ENCODE results near the gene UGT1A9.

Gene UGT1A9

DNA sequence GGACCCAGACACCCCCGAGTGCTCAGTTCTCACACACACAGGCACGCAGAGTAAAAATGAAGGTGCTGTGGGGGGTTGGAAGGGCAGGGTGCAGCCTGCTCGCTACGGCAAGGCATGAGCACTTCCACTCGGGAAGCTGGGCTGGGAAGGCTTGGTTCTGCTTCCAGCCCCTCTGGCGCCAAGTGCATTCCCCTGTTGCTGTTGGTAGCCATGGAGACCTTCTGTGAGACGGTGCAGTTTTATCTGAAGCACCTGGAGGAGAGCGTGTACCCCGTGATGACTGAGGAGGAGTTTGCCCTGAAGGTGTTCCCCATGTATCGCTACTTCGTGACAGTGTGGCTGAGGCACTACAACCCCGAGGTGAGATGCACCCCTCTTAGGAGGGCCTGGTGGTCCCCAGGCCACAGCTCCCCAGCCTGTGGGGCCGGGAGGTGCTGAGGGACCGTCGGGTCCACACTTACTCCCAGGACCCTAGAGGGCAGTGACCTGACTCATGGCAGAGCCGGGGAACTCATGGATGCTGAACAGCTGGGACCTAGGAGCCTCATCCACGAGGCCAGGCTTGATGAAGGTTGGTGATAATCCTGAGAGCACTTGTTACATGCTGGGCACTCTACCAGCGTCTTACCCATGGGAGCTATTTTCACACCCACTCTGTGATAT lies 121.9 kb downstream of the UGT1A9 start:
- Histone ChIP-seq H3K9ac (ENCODE audit: low read length) (no peak overlapping the region), H3K27ac (ENCODE audit: low read length) (no peak overlapping the region), H3K4me3 (ENCODE audit: low read length) (no peak overlapping the region), H3K27me3 (ENCODE audit: control insufficient read depth, insufficient read depth, low read length) (no peaks in the 10 kb centered on the region), H3K36me3 (ENCODE audit: control insufficient read depth, low read depth, low read length) (no peaks in the 10 kb centered on the region), H3K9me3 (ENCODE audit: control insufficient read depth, low read depth, low read length) (no peaks in the 10 kb centered on the region), H3K4me1 (ENCODE audit: control insufficient read depth, low read depth, low read length) (no peaks in the 10 kb centered on the region)

DNA sequence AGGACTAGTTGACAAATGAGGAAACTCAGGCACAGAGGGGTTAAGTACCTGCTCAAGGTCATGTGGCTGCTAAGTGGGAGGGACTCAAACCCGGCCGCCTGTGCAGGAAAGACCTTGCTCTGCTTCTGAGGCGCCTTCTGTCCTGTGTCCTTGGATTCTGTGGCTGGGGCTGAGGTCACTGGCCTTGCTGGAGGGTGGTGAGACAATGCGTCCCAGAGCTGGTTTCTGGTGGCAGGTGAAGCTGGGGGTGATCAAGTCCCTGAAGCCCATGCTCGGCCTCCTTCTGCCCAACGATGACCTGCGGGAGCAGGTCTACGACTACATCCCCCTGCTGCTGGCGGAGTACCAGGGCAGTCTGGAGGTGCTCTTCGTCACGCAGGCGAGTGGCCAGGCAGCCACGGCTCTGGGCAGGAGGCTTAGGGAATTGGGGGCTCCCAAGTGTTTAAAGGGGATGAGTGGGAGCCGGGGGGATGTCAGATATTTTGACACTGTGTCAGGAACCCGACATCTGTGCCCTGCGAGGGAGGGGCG lies 122.5 kb downstream of the UGT1A9 start:
- Histone ChIP-seq H3K27ac (ENCODE audit: low read length) (no peak overlapping the region), H3K9ac (ENCODE audit: low read length) (no peak overlapping the region), H3K36me3 (ENCODE audit: control insufficient read depth, low read depth, low read length) (no peaks in the 10 kb centered on the region), H3K27me3 (ENCODE audit: control insufficient read depth, insufficient read depth, low read length) (no peaks in the 10 kb centered on the region), H3K4me3 (ENCODE audit: low read length) (no peak overlapping the region), H3K4me1 (ENCODE audit: control insufficient read depth, low read depth, low read length) (no peaks in the 10 kb centered on the region), H3K9me3 (ENCODE audit: control insufficient read depth, low read depth, low read length) (no peaks in the 10 kb centered on the region)

DNA sequence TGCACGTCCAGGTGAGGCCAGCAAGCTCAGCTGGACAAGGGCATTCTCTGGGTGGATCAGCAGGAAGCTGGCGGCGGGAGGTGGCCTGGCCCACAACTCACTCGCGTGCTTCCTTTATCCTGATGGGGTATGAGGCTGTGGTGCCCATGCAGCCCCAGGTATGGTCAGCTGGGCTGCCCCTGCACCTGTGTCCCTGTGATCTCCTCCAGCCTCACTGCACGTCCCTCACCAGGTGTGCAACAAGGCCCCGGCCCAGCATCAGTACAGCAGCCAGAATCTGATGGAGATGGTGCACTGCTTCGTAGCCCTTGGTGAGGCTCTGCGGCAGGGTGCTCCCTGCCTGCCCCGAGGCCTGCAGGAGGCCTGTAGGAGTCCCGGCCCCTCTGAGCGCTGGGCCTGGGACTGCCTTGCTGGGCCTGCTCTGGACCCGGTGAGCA lies 124.1 kb downstream of the UGT1A9 start:
- Histone ChIP-seq H3K9me3 (ENCODE audit: control insufficient read depth, low read depth, low read length) (no peaks in the 10 kb centered on the region), H3K4me3 (ENCODE audit: low read length) (no peak overlapping the region), H3K36me3 (ENCODE audit: control insufficient read depth, low read depth, low read length) (no peaks in the 10 kb centered on the region), H3K9ac (ENCODE audit: low read length) (no peak overlapping the region), H3K4me1 (ENCODE audit: control insufficient read depth, low read depth, low read length) (no peaks in the 10 kb centered on the region), H3K27me3 (ENCODE audit: control insufficient read depth, insufficient read depth, low read length) (no peaks in the 10 kb centered on the region), H3K27ac (ENCODE audit: low read length) (no peak overlapping the region)

DNA sequence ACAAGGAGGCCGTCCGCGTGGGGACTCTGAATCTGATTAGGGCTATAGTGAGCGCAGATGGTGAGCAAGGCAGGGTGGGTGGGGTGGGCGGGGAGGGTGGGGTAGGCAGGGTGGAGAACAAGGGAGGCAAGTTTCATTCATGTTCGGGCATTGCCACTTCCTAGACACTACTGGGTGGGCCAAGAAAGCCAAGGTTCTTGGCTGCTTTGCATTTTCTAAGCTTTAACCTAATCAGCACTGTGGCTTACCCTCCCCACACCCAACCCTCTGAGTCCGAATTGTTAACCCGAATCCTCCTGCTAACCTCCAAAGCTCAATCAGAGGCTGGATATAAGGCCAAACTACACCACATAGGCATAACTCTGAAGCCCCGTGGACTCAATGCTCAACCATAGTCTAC lies 124.6 kb downstream of the UGT1A9 start:
- no peaks in the 10 kb centered on the region for H3K36me3 ChIP-seq (ENCODE audit: control insufficient read depth, low read depth, low read length)
- H3K9me3 ChIP-seq (ENCODE audit: control insufficient read depth, low read depth, low read length), result no peaks in the 10 kb centered on the region
- no peaks in the 10 kb centered on the region for H3K27me3 ChIP-seq (ENCODE audit: control insufficient read depth, insufficient read depth, low read length)
- H3K27ac ChIP-seq (ENCODE audit: low read length), result no peak overlapping the region
- H3K4me3 ChIP-seq (ENCODE audit: low read length), result no peak overlapping the region
- no peak overlapping the region for H3K9ac ChIP-seq (ENCODE audit: low read length)
- no peaks in the 10 kb centered on the region for H3K4me1 ChIP-seq (ENCODE audit: control insufficient read depth, low read depth, low read length)

DNA sequence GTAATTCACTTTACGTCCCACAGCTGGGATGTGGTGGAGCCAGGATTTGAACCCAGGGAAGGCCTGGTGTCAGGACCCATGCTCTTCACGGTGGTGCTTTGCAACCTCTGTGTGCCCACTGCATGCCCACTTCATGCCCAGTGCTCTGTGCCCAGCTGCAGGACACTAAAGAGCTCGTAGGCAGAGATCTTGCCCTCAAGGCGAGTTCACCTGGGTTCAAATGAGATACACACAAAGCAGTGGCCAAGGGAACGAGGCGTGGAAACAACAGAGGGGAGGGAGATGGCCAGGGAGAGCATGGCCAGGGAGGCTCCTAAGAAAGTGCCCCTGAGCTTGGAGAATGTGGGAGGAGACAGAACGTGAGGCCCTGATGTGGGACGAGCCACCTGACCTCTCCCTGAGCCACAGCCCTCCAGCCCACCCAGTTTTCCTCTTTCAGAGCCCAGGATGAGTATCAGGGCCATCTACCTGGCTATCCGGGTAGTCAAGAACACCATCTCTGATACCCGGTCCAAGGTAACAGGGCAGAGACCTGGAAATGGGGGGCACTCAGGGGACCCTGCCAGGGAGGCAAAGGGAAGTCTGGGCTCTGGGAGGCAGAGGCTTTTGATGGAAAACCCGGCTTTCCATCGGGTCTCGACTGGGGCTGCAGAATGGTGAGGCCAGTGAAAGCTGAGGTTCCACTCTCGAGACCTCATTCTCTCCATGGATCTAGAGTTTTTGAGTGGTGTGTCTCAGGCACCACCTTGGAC lies 126.8 kb downstream of the UGT1A9 start:
- Histone ChIP-seq H3K9me3 (ENCODE audit: control insufficient read depth, low read depth, low read length) (no peaks in the 10 kb centered on the region), H3K27ac (ENCODE audit: low read length) (no peak overlapping the region), H3K9ac (ENCODE audit: low read length) (no peak overlapping the region), H3K4me1 (ENCODE audit: control insufficient read depth, low read depth, low read length) (no peaks in the 10 kb centered on the region), H3K36me3 (ENCODE audit: control insufficient read depth, low read depth, low read length) (no peaks in the 10 kb centered on the region), H3K27me3 (ENCODE audit: control insufficient read depth, insufficient read depth, low read length) (no peaks in the 10 kb centered on the region), H3K4me3 (ENCODE audit: low read length) (no peak overlapping the region)

DNA sequence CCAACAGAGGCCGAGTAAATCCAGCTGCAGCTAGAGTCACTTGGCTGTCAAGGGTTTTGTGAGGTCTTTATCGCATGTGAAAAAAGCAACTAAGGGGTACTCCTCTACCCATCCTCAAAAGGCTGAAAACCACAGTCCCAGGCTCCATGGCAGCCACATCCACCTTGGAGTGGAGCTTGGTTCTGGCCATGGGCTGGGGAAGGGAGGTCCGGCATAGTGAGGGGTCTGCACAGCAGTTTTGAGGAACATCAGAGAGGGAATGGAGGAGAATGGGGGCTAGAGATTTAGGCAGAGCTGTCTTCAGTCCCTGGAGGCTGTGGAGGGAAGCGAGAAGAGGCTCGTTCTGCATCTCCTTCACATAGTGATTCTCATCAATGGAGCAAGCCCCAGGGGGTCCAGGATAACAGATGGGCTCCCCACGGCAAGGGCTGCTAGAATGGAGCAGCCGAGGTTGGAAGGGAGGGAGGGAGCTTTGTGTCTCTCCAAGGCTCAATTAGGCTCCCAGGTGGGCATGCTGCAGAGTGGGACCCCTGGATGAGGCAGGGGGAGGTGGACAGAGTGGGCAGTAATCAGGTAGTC lies 127.5 kb downstream of the UGT1A9 start:
- H3K27ac ChIP-seq (ENCODE audit: low read length), result no peak overlapping the region
- H3K27me3 ChIP-seq (ENCODE audit: control insufficient read depth, insufficient read depth, low read length), result no peaks in the 10 kb centered on the region

DNA sequence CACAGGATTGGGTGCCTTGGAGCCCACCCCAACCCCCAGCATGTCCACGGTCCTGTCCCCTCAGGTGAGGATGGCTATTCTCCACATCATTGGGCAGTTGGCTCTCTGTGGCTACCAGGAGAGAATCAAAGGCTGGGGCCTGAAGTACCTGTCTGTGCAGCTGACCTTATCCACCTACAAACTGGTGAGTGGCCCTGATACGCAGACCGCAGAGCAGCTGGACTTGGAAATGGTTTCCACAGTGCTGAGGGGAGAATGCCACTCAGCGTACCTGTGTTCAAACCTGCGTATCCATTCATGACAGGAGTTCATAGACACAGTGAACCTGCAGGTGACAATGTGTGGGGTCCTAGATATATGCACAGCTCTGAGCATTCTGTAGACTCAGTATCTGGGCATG lies 128.0 kb downstream of the UGT1A9 start:
- Histone ChIP-seq H3K4me3 (ENCODE audit: low read length) (no peak overlapping the region), H3K9me3 (ENCODE audit: control insufficient read depth, low read depth, low read length) (no peaks in the 10 kb centered on the region), H3K27ac (ENCODE audit: low read length) (no peak overlapping the region), H3K27me3 (ENCODE audit: control insufficient read depth, insufficient read depth, low read length) (no peaks in the 10 kb centered on the region), H3K36me3 (ENCODE audit: control insufficient read depth, low read depth, low read length) (no peaks in the 10 kb centered on the region), H3K9ac (ENCODE audit: low read length) (no peak overlapping the region), H3K4me1 (ENCODE audit: control insufficient read depth, low read depth, low read length) (no peaks in the 10 kb centered on the region)

More for the DNA sequence above, 127.5 kb downstream of the UGT1A9 start:
- H3K4me1 ChIP-seq (ENCODE audit: control insufficient read depth, low read depth, low read length), result no peaks in the 10 kb centered on the region
- no peak overlapping the region for H3K4me3 ChIP-seq (ENCODE audit: low read length)
- H3K9ac ChIP-seq (ENCODE audit: low read length), result no peak overlapping the region
- H3K9me3 ChIP-seq (ENCODE audit: control insufficient read depth, low read depth, low read length), result no peaks in the 10 kb centered on the region
- H3K36me3 ChIP-seq (ENCODE audit: control insufficient read depth, low read depth, low read length), result no peaks in the 10 kb centered on the region

DNA sequence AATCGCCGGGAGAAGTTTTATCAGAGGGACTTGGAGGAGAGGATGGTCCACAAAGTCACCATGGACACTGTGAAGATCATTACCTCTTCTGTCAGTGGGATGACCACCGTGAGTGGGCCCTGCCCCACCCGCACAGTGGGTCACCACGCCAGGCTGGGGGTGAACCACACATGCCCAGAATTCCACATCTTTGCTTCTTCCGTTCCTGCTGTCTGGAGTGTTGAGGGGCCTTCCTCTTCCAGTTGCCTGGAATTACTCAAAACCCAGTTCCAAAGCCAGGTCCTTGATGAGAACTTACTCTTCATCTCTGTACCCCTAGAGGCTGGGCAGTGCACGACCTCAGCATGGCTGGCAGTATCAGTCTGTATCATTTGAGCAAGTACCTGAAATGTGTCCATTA lies 128.5 kb downstream of the UGT1A9 start:
- Histone ChIP-seq H3K27ac (ENCODE audit: low read length) (no peak overlapping the region), H3K9ac (ENCODE audit: low read length) (no peak overlapping the region), H3K27me3 (ENCODE audit: control insufficient read depth, insufficient read depth, low read length) (no peaks in the 10 kb centered on the region), H3K4me1 (ENCODE audit: control insufficient read depth, low read depth, low read length) (no peaks in the 10 kb centered on the region), H3K9me3 (ENCODE audit: control insufficient read depth, low read depth, low read length) (no peaks in the 10 kb centered on the region), H3K4me3 (ENCODE audit: low read length) (no peak overlapping the region), H3K36me3 (ENCODE audit: control insufficient read depth, low read depth, low read length) (no peaks in the 10 kb centered on the region)

DNA sequence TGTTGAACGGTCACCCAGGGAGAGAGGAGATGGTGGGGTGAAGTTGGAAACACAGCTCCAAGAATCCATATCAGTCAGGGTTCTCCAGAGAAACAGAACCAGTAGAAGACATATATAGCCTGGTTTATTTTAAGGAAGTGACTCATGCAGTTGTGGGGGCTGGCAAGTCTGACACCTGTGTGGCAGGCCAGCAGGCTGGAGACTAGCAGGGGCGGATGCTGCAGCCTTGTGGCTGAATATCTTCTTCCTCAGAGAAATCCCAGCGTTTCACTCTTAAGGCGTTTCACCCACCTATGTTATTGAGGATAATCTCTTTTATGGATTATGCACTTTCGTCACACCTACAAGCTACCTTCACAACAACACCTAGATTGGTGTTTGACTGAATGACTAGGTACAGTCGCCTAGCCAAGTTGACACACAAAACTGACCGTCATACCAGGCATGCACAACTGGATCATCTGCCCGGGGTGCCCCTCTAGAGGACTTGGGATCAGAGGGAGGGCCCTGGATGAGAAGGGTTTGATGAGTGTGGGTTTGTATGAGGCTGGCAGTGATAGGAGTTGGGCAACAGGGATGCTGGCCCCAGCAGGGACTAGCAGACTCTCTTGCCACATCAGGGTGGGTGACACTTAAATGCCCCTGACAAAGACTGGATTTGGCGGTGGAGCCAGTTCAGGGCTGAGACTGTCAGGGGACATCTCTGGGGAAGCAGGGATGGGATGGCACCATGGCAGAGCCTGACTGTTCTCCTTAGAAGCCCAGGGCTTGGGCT lies 129.8 kb downstream of the UGT1A9 start:
- H3K9ac ChIP-seq (ENCODE audit: low read length), result no peak overlapping the region
- H3K4me1 ChIP-seq (ENCODE audit: control insufficient read depth, low read depth, low read length), result no peaks in the 10 kb centered on the region
- no peaks in the 10 kb centered on the region for H3K27me3 ChIP-seq (ENCODE audit: control insufficient read depth, insufficient read depth, low read length)
- H3K27ac ChIP-seq (ENCODE audit: low read length), result no peak overlapping the region
- no peak overlapping the region for H3K4me3 ChIP-seq (ENCODE audit: low read length)
- H3K36me3 ChIP-seq (ENCODE audit: control insufficient read depth, low read depth, low read length), result no peaks in the 10 kb centered on the region
- H3K9me3 ChIP-seq (ENCODE audit: control insufficient read depth, low read depth, low read length), result no peaks in the 10 kb centered on the region

DNA sequence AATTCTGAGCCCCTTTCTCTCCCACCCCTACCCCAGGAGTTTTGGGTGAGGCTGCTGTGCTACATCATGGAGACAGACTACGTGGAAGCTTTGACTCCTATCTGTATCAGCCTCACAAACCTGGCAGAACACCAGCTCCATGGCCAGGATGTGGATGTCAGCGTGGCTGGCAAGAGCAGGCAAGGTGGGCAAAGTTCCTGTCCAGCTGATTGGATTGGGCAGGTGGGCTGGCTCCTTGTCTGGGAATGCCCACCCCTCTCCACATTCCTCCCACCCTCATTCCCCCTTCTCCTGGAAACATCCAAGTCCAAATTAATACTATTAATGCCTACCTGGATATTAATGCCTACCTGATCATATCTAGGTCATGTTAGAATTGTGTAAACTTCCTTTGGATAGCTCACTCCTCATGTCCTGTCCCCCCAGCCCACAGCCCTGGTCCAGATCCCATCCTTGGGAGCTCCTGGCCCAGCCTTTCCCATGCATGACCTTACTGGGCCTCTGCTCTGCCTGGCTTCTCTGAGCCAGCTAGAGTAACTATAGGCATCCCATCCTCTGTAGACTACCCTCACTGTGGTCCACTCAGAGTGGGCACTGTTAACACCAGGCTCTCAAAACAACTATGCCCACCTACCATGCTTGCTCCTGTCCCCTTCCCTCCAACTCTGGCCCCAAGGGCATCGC lies 130.6 kb downstream of the UGT1A9 start:
- Histone ChIP-seq H3K9ac (ENCODE audit: low read length) (no peak overlapping the region), H3K27me3 (ENCODE audit: control insufficient read depth, insufficient read depth, low read length) (no peaks in the 10 kb centered on the region), H3K4me1 (ENCODE audit: control insufficient read depth, low read depth, low read length) (no peaks in the 10 kb centered on the region), H3K4me3 (ENCODE audit: low read length) (no peak overlapping the region), H3K36me3 (ENCODE audit: control insufficient read depth, low read depth, low read length) (no peaks in the 10 kb centered on the region), H3K9me3 (ENCODE audit: control insufficient read depth, low read depth, low read length) (no peaks in the 10 kb centered on the region), H3K27ac (ENCODE audit: low read length) (no peak overlapping the region)

Measured in iPS-18a (cell line).